Mesothelial cell of epicardium (in vitro differentiated cells): ENCODE results near the gene EAF1. TPM values are rescaled to one million over a fixed set of nuclear protein-coding genes. Genes with fewer than 3 reads are reported as not detected.

Experiments
- DNase-seq, 2 experiments: peaks; one replicate each; pipeline ENCODE4 v3.0.0; 2021; ENCODE audit warnings: low spot score in 2 of 2; ENCODE audit not compliant: unreplicated experiment in 2 of 2
- H3K27ac Mint-ChIP-seq: 2 replicates; pipeline ENCODE4 v1.8.0; 2021; ENCODE audit warnings: mixed read lengths
- H3K27me3 Mint-ChIP-seq: 2 replicates; pipeline ENCODE4 v1.8.0; 2021; ENCODE audit warnings: low read depth, mixed read lengths
- H3K36me3 Mint-ChIP-seq: 2 replicates; pipeline ENCODE4 v1.8.0; 2021; ENCODE audit warnings: mixed read lengths
- H3K4me1 Mint-ChIP-seq: 2 replicates; pipeline ENCODE4 v1.8.0; 2021; ENCODE audit warnings: mixed read lengths
- H3K4me3 Mint-ChIP-seq: 2 replicates; pipeline ENCODE4 v1.8.0; 2021; ENCODE audit warnings: mild to moderate bottlenecking, moderate library complexity, mixed read lengths
- H3K9me3 Mint-ChIP-seq: 2 replicates; pipeline ENCODE4 v1.8.0; 2021; ENCODE audit warnings: mixed read lengths
- total RNA-seq: library from RNA; stranded (reverse); gene quantifications from 3 replicates; pipeline ENCODE4 v1.2.1, GENCODE V29; 2021
- TF ChIP-seq, protein P1 (sequence below): fragments of 200-600 bp; sonication (generic); IDR thresholded peaks from one replicate; pipeline ENCODE4 v1.5.0; 2021; ENCODE audit warnings: antibody characterized with exemption; ENCODE audit not compliant: unreplicated experiment

The EAF1 gene
- total RNA-seq, 1 donor from 2014 or later, result 17.1 TPM

GRCh38 chr3:15431256-15431837, 3.9 kb downstream of the EAF1 start:
- peaks cover 22% of the 10 kb centered on the region for H3K4me1 Mint-ChIP-seq
- peak overlapping the region; percentile 61 for H3K27ac Mint-ChIP-seq
- no peaks in the 10 kb centered on the region for H3K9me3 Mint-ChIP-seq
- TF ChIP-seq, protein P1, sequence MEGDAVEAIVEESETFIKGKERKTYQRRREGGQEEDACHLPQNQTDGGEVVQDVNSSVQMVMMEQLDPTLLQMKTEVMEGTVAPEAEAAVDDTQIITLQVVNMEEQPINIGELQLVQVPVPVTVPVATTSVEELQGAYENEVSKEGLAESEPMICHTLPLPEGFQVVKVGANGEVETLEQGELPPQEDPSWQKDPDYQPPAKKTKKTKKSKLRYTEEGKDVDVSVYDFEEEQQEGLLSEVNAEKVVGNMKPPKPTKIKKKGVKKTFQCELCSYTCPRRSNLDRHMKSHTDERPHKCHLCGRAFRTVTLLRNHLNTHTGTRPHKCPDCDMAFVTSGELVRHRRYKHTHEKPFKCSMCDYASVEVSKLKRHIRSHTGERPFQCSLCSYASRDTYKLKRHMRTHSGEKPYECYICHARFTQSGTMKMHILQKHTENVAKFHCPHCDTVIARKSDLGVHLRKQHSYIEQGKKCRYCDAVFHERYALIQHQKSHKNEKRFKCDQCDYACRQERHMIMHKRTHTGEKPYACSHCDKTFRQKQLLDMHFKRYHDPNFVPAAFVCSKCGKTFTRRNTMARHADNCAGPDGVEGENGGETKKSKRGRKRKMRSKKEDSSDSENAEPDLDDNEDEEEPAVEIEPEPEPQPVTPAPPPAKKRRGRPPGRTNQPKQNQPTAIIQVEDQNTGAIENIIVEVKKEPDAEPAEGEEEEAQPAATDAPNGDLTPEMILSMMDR, result no peak
- H3K36me3 Mint-ChIP-seq, result peaks cover 19% of the 10 kb centered on the region
- no peak for DNase-seq
- no peaks in the 10 kb centered on the region for H3K27me3 Mint-ChIP-seq
- H3K4me3 Mint-ChIP-seq, result no peak overlapping the region

- Mint-ChIP-seq H3K4me3 (no peak overlapping the region), H3K27ac (no peak overlapping the region), H3K4me1 (peaks cover 10% of the 10 kb centered on the region), H3K27me3 (no peaks in the 10 kb centered on the region), H3K9me3 (no peaks in the 10 kb centered on the region), H3K36me3 (peaks cover 21% of the 10 kb centered on the region)
- TF ChIP-seq, protein P1, result no peak
- DNase-seq, result no peak
Measured at GRCh38 chr3:15433531-15433930, 6.1 kb downstream of the EAF1 start.

GRCh38 chr3:15434756-15435155, 7.4 kb downstream of the EAF1 start:
- TF ChIP-seq, protein P1, result no peak
- peaks cover 26% of the 10 kb centered on the region for H3K36me3 Mint-ChIP-seq
- H3K27ac Mint-ChIP-seq, result no peak overlapping the region
- no peak overlapping the region for H3K4me3 Mint-ChIP-seq
- H3K27me3 Mint-ChIP-seq, result no peaks in the 10 kb centered on the region
- H3K4me1 Mint-ChIP-seq, result no peaks in the 10 kb centered on the region
- no peak for DNase-seq
- no peaks in the 10 kb centered on the region for H3K9me3 Mint-ChIP-seq

DNA sequence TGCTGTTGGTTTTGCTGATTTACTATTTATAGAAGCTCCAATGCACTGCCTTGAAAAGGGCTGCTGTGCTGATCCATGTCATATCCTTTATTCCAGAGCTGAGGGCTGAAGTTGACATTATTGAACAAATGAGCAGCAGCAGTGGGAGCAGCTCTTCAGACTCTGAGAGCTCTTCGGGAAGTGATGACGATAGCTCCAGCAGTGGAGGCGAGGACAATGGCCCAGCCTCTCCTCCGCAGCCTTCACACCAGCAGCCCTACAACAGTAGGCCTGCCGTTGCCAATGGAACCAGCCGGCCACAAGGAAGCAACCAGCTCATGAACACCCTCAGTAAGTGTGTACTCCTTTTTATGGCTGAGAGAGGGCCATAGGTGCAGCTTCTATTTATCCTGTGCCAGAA, 8.8 kb downstream of the EAF1 start:
- Mint-ChIP-seq H3K27ac (no peak overlapping the region), H3K36me3 (peaks cover 38% of the 10 kb centered on the region), H3K4me3 (no peak overlapping the region), H3K27me3 (no peaks in the 10 kb centered on the region), H3K4me1 (no peaks in the 10 kb centered on the region), H3K9me3 (no peaks in the 10 kb centered on the region)
- TF ChIP-seq, protein P1, result no peak
- DNase-seq, result no peak

DNA sequence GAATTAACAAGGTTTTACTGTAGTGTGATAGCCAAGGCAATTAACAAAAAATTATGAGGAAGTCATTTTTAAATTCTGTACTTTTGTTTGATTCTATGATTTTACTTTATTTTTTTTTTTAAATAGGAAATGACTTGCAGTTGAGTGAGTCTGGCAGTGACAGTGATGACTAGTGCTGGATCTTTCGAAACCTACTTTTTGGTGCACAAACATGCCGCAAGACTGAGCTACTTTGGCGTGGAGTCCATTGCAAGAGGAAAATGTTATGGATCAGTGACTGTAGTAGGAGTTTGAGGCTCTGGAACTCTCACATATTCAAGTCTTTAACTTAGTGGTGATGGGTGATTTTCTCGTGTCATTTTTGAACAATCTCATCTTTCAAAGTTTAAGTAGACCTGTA, 11.6 kb downstream of the EAF1 start:
- H3K9me3 Mint-ChIP-seq, result no peaks in the 10 kb centered on the region
- no peaks in the 10 kb centered on the region for H3K27me3 Mint-ChIP-seq
- H3K36me3 Mint-ChIP-seq, result peaks cover 38% of the 10 kb centered on the region
- TF ChIP-seq, protein P1, result no peak
- DNase-seq, result no peak
- H3K4me1 Mint-ChIP-seq, result no peaks in the 10 kb centered on the region
- no peak overlapping the region for H3K4me3 Mint-ChIP-seq
- H3K27ac Mint-ChIP-seq, result no peak overlapping the region

- no peaks in the 10 kb centered on the region for H3K4me1 Mint-ChIP-seq
- H3K4me3 Mint-ChIP-seq, result no peak overlapping the region
- H3K27me3 Mint-ChIP-seq, result no peaks in the 10 kb centered on the region
- no peaks in the 10 kb centered on the region for H3K9me3 Mint-ChIP-seq
- no peak for DNase-seq
- TF ChIP-seq, protein P1, result no peak
- H3K36me3 Mint-ChIP-seq, result peaks cover 41% of the 10 kb centered on the region
- H3K27ac Mint-ChIP-seq, result no peak overlapping the region
Measured at GRCh38 chr3:15439476-15439875, 12.1 kb downstream of the EAF1 start.
